ENCODE data around the gene DNAJC24. TPM values are rescaled to one million over a fixed set of nuclear protein-coding genes. Genes with fewer than 3 reads are reported as not detected.

Gene DNAJC24
- total and polyA plus RNA-seq, 4 experiments from 2014 or later = 11.5 to 27.1 (median 20.3) TPM

GRCh38 chr11:31366795-31367194 lies 2.9 kb upstream of the DNAJC24 start:
- Histone ChIP-seq H3K36me3 (ENCODE audit: insufficient read depth, low read length) (no peaks in the 10 kb centered on the region), H3K4me3 (ENCODE audit: low read length in 2 of 2) (no peak overlapping the region), H3K27ac (ENCODE audit: low read depth, low read length) (no peak overlapping the region), H3K9me3 (ENCODE audit: control insufficient read depth in 1 of 2, low read length in 2 of 2) (no peaks in the 10 kb centered on the region), H3K4me1 (ENCODE audit: insufficient read depth, low read length) (peaks cover 51% of the 10 kb centered on the region), H3K27me3 (ENCODE audit: insufficient read depth, low read length) (no peaks in the 10 kb centered on the region)
- Mint-ChIP-seq H3K27me3 (no peaks in the 10 kb centered on the region), H3K9me3 (peaks cover 0 to 1% (median 0%) of the 10 kb centered on the region in 8 donors), H3K27ac (peak overlapping the region; percentile 6 to 88 (median 50)), H3K36me3 (peaks cover 0 to 7% of the 10 kb centered on the region in 2 donors), H3K4me3 (peak overlapping the region; percentile 2 to 77 (median 57)), H3K4me1 (peaks cover 39 to 69% (median 55%) of the 10 kb centered on the region in 4 donors)
- ChIA-PET CTCF (ENCODE audit: partially characterized antibody) (no interaction called here), POLR2A (ENCODE audit: partially characterized antibody) (no interaction called here)
- intact Hi-C loops (cut with micrococcal nuclease) = loop anchor here (5.0 kb wide), 3 partner anchors 726 to 1216 kb away; partner anchors contain the start of genes ARL14EP, EIF3M and RCN1
- peak; percentile 47 to 65 (median 50) for DNase-seq

GRCh38 chr11:31375879-31376278 lies 6.2 kb downstream of the DNAJC24 start:
- Mint-ChIP-seq H3K36me3 (peaks cover 14 to 20% of the 10 kb centered on the region in 2 donors), H3K27ac (peak overlapping the region in 1 of 7 donors; percentile 68), H3K9me3 (no peaks in the 10 kb centered on the region), H3K27me3 (no peaks in the 10 kb centered on the region), H3K4me3 (peak overlapping the region in 3 of 8 donors; percentile 1 to 51 (median 7)), H3K4me1 (peaks cover 23 to 34% (median 26%) of the 10 kb centered on the region in 4 donors)
- Histone ChIP-seq H3K27ac (ENCODE audit: low read depth, low read length) (no peak overlapping the region), H3K9me3 (ENCODE audit: control insufficient read depth in 1 of 2, low read length in 2 of 2) (no peaks in the 10 kb centered on the region), H3K36me3 (ENCODE audit: insufficient read depth, low read length) (no peaks in the 10 kb centered on the region), H3K27me3 (ENCODE audit: insufficient read depth, low read length) (no peaks in the 10 kb centered on the region), H3K4me3 (ENCODE audit: low read length in 2 of 2) (no peak overlapping the region), H3K4me1 (ENCODE audit: insufficient read depth, low read length) (peaks cover 11% of the 10 kb centered on the region)
- DNase-seq = no peak
- intact Hi-C loops (cut with micrococcal nuclease) = no loop called here
- ChIA-PET POLR2A (ENCODE audit: partially characterized antibody) (no interaction called here), CTCF (ENCODE audit: partially characterized antibody) (no interaction called here)

DNA sequence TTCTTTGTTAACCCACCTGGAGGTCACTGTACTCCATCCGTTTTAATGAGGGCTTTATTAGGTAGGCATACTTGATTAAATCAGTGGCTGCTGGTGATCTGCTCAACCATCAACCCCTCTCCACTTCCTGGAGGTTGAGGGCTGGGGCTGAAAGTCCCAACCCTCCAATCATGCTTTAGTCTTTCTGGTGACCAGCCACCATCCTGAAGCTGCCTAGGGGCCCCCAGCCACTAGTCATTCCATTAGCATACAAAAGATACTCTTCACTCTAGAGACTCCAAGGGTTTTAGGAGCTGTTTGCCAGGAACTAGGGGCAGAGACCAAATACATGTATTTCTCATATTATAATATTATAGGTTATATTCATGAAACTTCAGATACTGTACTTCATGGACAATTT lies 13.5 kb downstream of the DNAJC24 start:
- H3K4me1 ChIP-seq (ENCODE audit: insufficient read depth, low read length) = no peaks in the 10 kb centered on the region
- no peak overlapping the region for H3K4me3 ChIP-seq (ENCODE audit: low read length in 2 of 2)
- POLR2A ChIA-PET (ENCODE audit: partially characterized antibody) = no interaction called here
- peaks cover 11 to 22% (median 15%) of the 10 kb centered on the region in 4 donors for H3K4me1 Mint-ChIP-seq
- DNase-seq = no peak
- intact Hi-C loops (cut with micrococcal nuclease) = no loop called here
- no peaks in the 10 kb centered on the region for H3K9me3 ChIP-seq (ENCODE audit: control insufficient read depth in 1 of 2, low read length in 2 of 2)
- CTCF ChIA-PET (ENCODE audit: partially characterized antibody) = no interaction called here
- peaks cover 4 to 30% of the 10 kb centered on the region in 2 donors for H3K36me3 Mint-ChIP-seq
- H3K27ac ChIP-seq (ENCODE audit: low read depth, low read length) = no peak overlapping the region
- no peak overlapping the region for H3K27ac Mint-ChIP-seq
- H3K36me3 ChIP-seq (ENCODE audit: insufficient read depth, low read length) = peaks cover 4% of the 10 kb centered on the region
- H3K9me3 Mint-ChIP-seq = no peaks in the 10 kb centered on the region
- no peaks in the 10 kb centered on the region for H3K27me3 Mint-ChIP-seq
- no peak overlapping the region for H3K4me3 Mint-ChIP-seq
- H3K27me3 ChIP-seq (ENCODE audit: insufficient read depth, low read length) = no peaks in the 10 kb centered on the region

GRCh38 chr11:31387379-31387778 lies 17.7 kb downstream of the DNAJC24 start:
- ChIA-PET POLR2A (ENCODE audit: partially characterized antibody) (interaction anchor here (1.3 kb wide), 1 partner anchor 17 kb away, joined by 5 read pairs; the partner anchor contains the start of genes DCDC1 and DNAJC24), CTCF (ENCODE audit: partially characterized antibody) (interaction anchor here (1.8 kb wide), 1 partner anchor 11 kb away, joined by 5 read pairs; no protein-coding TSS in a partner anchor)
- Histone ChIP-seq H3K4me1 (ENCODE audit: insufficient read depth, low read length) (no peaks in the 10 kb centered on the region), H3K4me3 (ENCODE audit: low read length in 2 of 2) (no peak overlapping the region), H3K36me3 (ENCODE audit: insufficient read depth, low read length) (peaks cover 4% of the 10 kb centered on the region), H3K9me3 (ENCODE audit: control insufficient read depth in 1 of 2, low read length in 2 of 2) (no peaks in the 10 kb centered on the region), H3K27me3 (ENCODE audit: insufficient read depth, low read length) (no peaks in the 10 kb centered on the region), H3K27ac (ENCODE audit: low read depth, low read length) (no peak overlapping the region)
- Mint-ChIP-seq H3K4me3 (peak overlapping the region in 2 of 8 donors; percentile 2 to 29), H3K27ac (no peak overlapping the region), H3K27me3 (no peaks in the 10 kb centered on the region), H3K4me1 (peaks cover 16 to 34% (median 21%) of the 10 kb centered on the region in 4 donors), H3K9me3 (peaks cover 0 to 2% (median 0%) of the 10 kb centered on the region in 8 donors), H3K36me3 (peaks cover 4 to 33% of the 10 kb centered on the region in 2 donors)
- DNase-seq = no peak
- intact Hi-C loops (cut with micrococcal nuclease) = no loop called here

- CTCF ChIA-PET (ENCODE audit: partially characterized antibody) = interaction anchor here (0.8 to 2.6 kb wide), 4 partner anchors 10 to 779 kb away, joined by 4 to 14 read pairs (median 8); no protein-coding TSS in a partner anchor
- Histone ChIP-seq H3K4me3 (ENCODE audit: low read length in 2 of 2) (no peak overlapping the region), H3K4me1 (ENCODE audit: insufficient read depth, low read length) (no peaks in the 10 kb centered on the region), H3K9me3 (ENCODE audit: control insufficient read depth in 1 of 2, low read length in 2 of 2) (no peaks in the 10 kb centered on the region), H3K27ac (ENCODE audit: low read depth, low read length) (no peak overlapping the region), H3K36me3 (ENCODE audit: insufficient read depth, low read length) (no peaks in the 10 kb centered on the region), H3K27me3 (ENCODE audit: insufficient read depth, low read length) (no peaks in the 10 kb centered on the region)
- intact Hi-C loops (cut with micrococcal nuclease) = loop anchor here (1.0 to 5.0 kb wide), 4 partner anchors 157 to 779 kb away; no protein-coding TSS in a partner anchor
- Mint-ChIP-seq H3K9me3 (peaks cover 0 to 6% (median 0%) of the 10 kb centered on the region in 8 donors), H3K4me3 (no peak overlapping the region), H3K4me1 (peaks cover 0 to 14% (median 4%) of the 10 kb centered on the region in 4 donors), H3K27ac (no peak overlapping the region), H3K27me3 (no peaks in the 10 kb centered on the region), H3K36me3 (peaks cover 20 to 27% of the 10 kb centered on the region in 2 donors)
- POLR2A ChIA-PET (ENCODE audit: partially characterized antibody) = no interaction called here
- DNase-seq = peak in 4 of 5 donors; percentile 11 to 26 (median 20)
Observed at GRCh38 chr11:31397239-31397834, 27.7 kb downstream of the DNAJC24 start.

GRCh38 chr11:31404614-31405013 lies 35.0 kb downstream of the DNAJC24 start:
- no peak overlapping the region for H3K27ac Mint-ChIP-seq
- Histone ChIP-seq H3K27me3 (ENCODE audit: insufficient read depth, low read length) (no peaks in the 10 kb centered on the region), H3K4me1 (ENCODE audit: insufficient read depth, low read length) (no peaks in the 10 kb centered on the region), H3K27ac (ENCODE audit: low read depth, low read length) (no peak overlapping the region), H3K36me3 (ENCODE audit: insufficient read depth, low read length) (no peaks in the 10 kb centered on the region), H3K9me3 (ENCODE audit: control insufficient read depth in 1 of 2, low read length in 2 of 2) (no peaks in the 10 kb centered on the region), H3K4me3 (ENCODE audit: low read length in 2 of 2) (no peak overlapping the region)
- H3K27me3 Mint-ChIP-seq = no peaks in the 10 kb centered on the region
- peaks cover 0 to 3% (median under 1%) of the 10 kb centered on the region in 4 donors for H3K4me1 Mint-ChIP-seq
- CTCF ChIA-PET (ENCODE audit: partially characterized antibody) = no interaction called here
- H3K4me3 Mint-ChIP-seq = no peak overlapping the region
- POLR2A ChIA-PET (ENCODE audit: partially characterized antibody) = no interaction called here
- intact Hi-C loops (cut with micrococcal nuclease) = no loop called here
- H3K9me3 Mint-ChIP-seq = no peaks in the 10 kb centered on the region
- peaks cover 20 to 39% of the 10 kb centered on the region in 2 donors for H3K36me3 Mint-ChIP-seq
- DNase-seq = no peak

DNA sequence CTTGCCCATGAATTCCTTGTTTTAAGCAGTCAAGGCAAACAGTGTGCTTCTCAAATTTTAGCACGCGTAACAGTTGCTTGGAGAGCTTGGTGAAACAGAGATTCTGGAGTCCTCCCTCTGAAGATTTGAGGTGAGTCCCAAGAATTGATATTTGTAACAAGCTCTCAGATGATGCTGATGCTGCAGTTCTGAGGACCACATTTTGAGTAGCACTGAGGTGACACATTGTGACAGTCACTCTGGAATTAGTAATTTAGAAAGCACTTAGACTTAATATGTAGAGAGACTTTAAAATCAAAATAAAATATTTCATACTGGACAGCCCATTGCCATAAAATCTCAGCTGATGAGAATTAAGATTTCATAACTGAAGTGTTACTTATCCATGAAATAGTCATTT lies 38.5 kb downstream of the DNAJC24 start:
- H3K36me3 ChIP-seq (ENCODE audit: insufficient read depth, low read length) = no peaks in the 10 kb centered on the region
- H3K27ac Mint-ChIP-seq = no peak overlapping the region

More for the DNA sequence above, 38.5 kb downstream of the DNAJC24 start:
- DNase-seq = no peak
- no peak overlapping the region for H3K27ac ChIP-seq (ENCODE audit: low read depth, low read length)
- no peaks in the 10 kb centered on the region for H3K4me1 ChIP-seq (ENCODE audit: insufficient read depth, low read length)
- peaks cover 16 to 34% of the 10 kb centered on the region in 2 donors for H3K36me3 Mint-ChIP-seq
- H3K4me1 Mint-ChIP-seq = peaks cover 0 to 2% (median under 1%) of the 10 kb centered on the region in 4 donors
- ChIA-PET POLR2A (ENCODE audit: partially characterized antibody) (no interaction called here), CTCF (ENCODE audit: partially characterized antibody) (no interaction called here)
- intact Hi-C loops (cut with micrococcal nuclease) = no loop called here
- H3K9me3 ChIP-seq (ENCODE audit: control insufficient read depth in 1 of 2, low read length in 2 of 2) = no peaks in the 10 kb centered on the region
- peaks cover 0 to 7% (median 0%) of the 10 kb centered on the region in 8 donors for H3K9me3 Mint-ChIP-seq
- H3K27me3 Mint-ChIP-seq = no peaks in the 10 kb centered on the region
- H3K27me3 ChIP-seq (ENCODE audit: insufficient read depth, low read length) = no peaks in the 10 kb centered on the region
- H3K4me3 Mint-ChIP-seq = no peak overlapping the region
- H3K4me3 ChIP-seq (ENCODE audit: low read length in 2 of 2) = no peak overlapping the region

Data from CD4-positive, alpha-beta memory T cell (primary cell).